GM04504 (cell line): ENCODE measurements around the gene FLOT1.
"Not testable (repeated sequence)": the region's sequence is repeated elsewhere in the genome, so short reads cannot be mapped to it uniquely, and the experiment has no call there.

Experiments
- DNase-seq: peaks from one replicate; pipeline ENCODE4 v3.0.0-alpha.2; 2012; ENCODE audit warnings: low read depth

FLOT1 gene

GRCh38 chr6:30767158-30767943 lies 24.9 kb upstream of the FLOT1 start:
- DNase-seq = no peak

- DNase-seq = no peak
These were observed 24.1 kb upstream of the FLOT1 start for GRCh38 chr6:30766461-30767157.

- DNase-seq = not testable (repeated sequence)
These were observed 23.0 kb upstream of the FLOT1 start for GRCh38 chr6:30765495-30765894.

- not testable (repeated sequence) for DNase-seq
These were observed 22.1 kb upstream of the FLOT1 start for GRCh38 chr6:30764490-30765043.

GRCh38 chr6:30763618-30764489 lies 21.4 kb upstream of the FLOT1 start:
- no peak for DNase-seq

GRCh38 chr6:30763155-30763617 lies 20.7 kb upstream of the FLOT1 start:
- DNase-seq = no peak

- no peak for DNase-seq
These were observed 19.4 kb upstream of the FLOT1 start for GRCh38 chr6:30761791-30762429.

- no peak for DNase-seq
These were observed 18.1 kb upstream of the FLOT1 start for GRCh38 chr6:30760549-30760948.

GRCh38 chr6:30759575-30760239 lies 17.2 kb upstream of the FLOT1 start:
- DNase-seq = peak; percentile 90

GRCh38 chr6:30757261-30757904 lies 14.9 kb upstream of the FLOT1 start:
- no peak for DNase-seq

GRCh38 chr6:30756405-30757003 lies 14.0 kb upstream of the FLOT1 start:
- not testable (repeated sequence) for DNase-seq

- DNase-seq = no peak
These were observed 12.1 kb upstream of the FLOT1 start for GRCh38 chr6:30754631-30755030.

GRCh38 chr6:30752157-30752927 lies 9.9 kb upstream of the FLOT1 start:
- DNase-seq = peak; percentile 100

GRCh38 chr6:30750379-30750668 lies 7.8 kb upstream of the FLOT1 start:
- DNase-seq = no peak

GRCh38 chr6:30749554-30750378 lies 7.3 kb upstream of the FLOT1 start:
- no peak for DNase-seq

GRCh38 chr6:30748851-30749540 lies 6.5 kb upstream of the FLOT1 start:
- DNase-seq = no peak

- DNase-seq = no peak
These were observed 5.6 kb upstream of the FLOT1 start for GRCh38 chr6:30747902-30748769.
